ENCODE measurements around the gene COPS7A.

COPS7A gene

GRCh38 chr12:6751767-6752166 lies 27.9 kb downstream of the COPS7A start:
- DNase-seq (ENCODE audit: low read depth), result no peak

GRCh38 chr12:6752167-6752920 lies 28.5 kb downstream of the COPS7A start:
- no peak for DNase-seq (ENCODE audit: low read depth)

- DNase-seq (ENCODE audit: low read depth), result peak; percentile 94
These were observed 29.3 kb downstream of the COPS7A start, which contains the start of gene MLF2 for GRCh38 chr12:6752921-6753771. TSS of gene MLF2 (minus strand) at chr12:6753141. CDS start at chr12:6752334, 807 bp downstream.

- no peak for DNase-seq (ENCODE audit: low read depth)
These were observed 30.0 kb downstream of the COPS7A start for GRCh38 chr12:6753772-6754356.

GRCh38 chr12:6754411-6754810 lies 30.6 kb downstream of the COPS7A start:
- no peak for DNase-seq (ENCODE audit: low read depth)

GRCh38 chr12:6757028-6757690 lies 33.3 kb downstream of the COPS7A start:
- no peak for DNase-seq (ENCODE audit: low read depth)

- DNase-seq (ENCODE audit: low read depth), result no peak
These were observed 34.8 kb downstream of the COPS7A start for GRCh38 chr12:6758506-6759095.

GRCh38 chr12:6759741-6760140 lies 35.9 kb downstream of the COPS7A start:
- DNase-seq (ENCODE audit: low read depth), result no peak

GRCh38 chr12:6763380-6763779 lies 39.5 kb downstream of the COPS7A start:
- no peak for DNase-seq (ENCODE audit: low read depth)

GRCh38 chr12:6764011-6764828 lies 40.4 kb downstream of the COPS7A start:
- DNase-seq (ENCODE audit: low read depth), result no peak

- no peak for DNase-seq (ENCODE audit: low read depth)
These were observed 41.3 kb downstream of the COPS7A start for GRCh38 chr12:6765048-6765633.

- DNase-seq (ENCODE audit: low read depth), result no peak
These were observed 42.1 kb downstream of the COPS7A start, which contains the start of gene PTMS for GRCh38 chr12:6765634-6766581. TSS of gene PTMS (plus strand) at chr12:6766363. CDS start at chr12:6766706, 343 bp downstream.

GRCh38 chr12:6766651-6767349 lies 43.0 kb downstream of the COPS7A start:
- no peak for DNase-seq (ENCODE audit: low read depth)

GRCh38 chr12:6767353-6768319 lies 43.8 kb downstream of the COPS7A start:
- no peak for DNase-seq (ENCODE audit: low read depth)

GRCh38 chr12:6768437-6768914 lies 44.6 kb downstream of the COPS7A start:
- no peak for DNase-seq (ENCODE audit: low read depth)

- no peak for DNase-seq (ENCODE audit: low read depth)
These were observed 45.1 kb downstream of the COPS7A start for GRCh38 chr12:6768990-6769389.

- no peak for DNase-seq (ENCODE audit: low read depth)
These were observed 45.8 kb downstream of the COPS7A start for GRCh38 chr12:6769666-6770065.
